Endothelial cell of umbilical vein (primary cell): ENCODE data around the gene IGSF3. TPM values are rescaled to one million over a fixed set of nuclear protein-coding genes. Genes with fewer than 3 reads are reported as not detected.

ENCODE experiments used
- BruUV-seq: library from RNA; stranded (reverse); fragments of 400-500 nt; replicated peaks from 2 replicates; lab custom pipeline; 2021; lab: Mats Ljungman, UMichigan
- CTCF ChIA-PET: fragments of 300-600, 350-600 bp; sonication (Branson Sonifier 250); formaldehyde crosslinking; loops from one replicate; lab custom pipeline; 2021; ENCODE audit warnings: antibody characterized with exemption, inconsistent platforms; lab: Charles Lee
- POLR2A ChIA-PET: fragments of 300-600, 350-600 bp; sonication (Branson Sonifier 250); formaldehyde crosslinking; loops from one replicate; lab custom pipeline; 2021; ENCODE audit warnings: antibody characterized with exemption, inconsistent platforms; lab: Charles Lee
- DNase-seq: peaks from one replicate; pipeline ENCODE4 v3.0.0-alpha.2; 2011; ENCODE audit warnings: low read depth, low spot score
- FAIRE-seq: peaks from 2 replicates; lab custom pipeline; 2011; peaks lifted over from hg19 to GRCh38; lab: Jason Lieb, UNC
- H2AFZ ChIP-seq: 2 replicates; pipeline ENCODE4 v1.6.0; 2012; ENCODE audit warnings: low read depth, low read length, control low read depth, inconsistent platforms
- H3K27ac ChIP-seq: 2 replicates; pipeline ENCODE4 v1.5.1; 2011; ENCODE audit warnings: low read depth, mild to moderate bottlenecking, control low read depth, low read length, moderate library complexity; ENCODE audit not compliant: insufficient read depth
- H3K27me3 ChIP-seq, 2 experiments: 2 replicates each; pipeline versions ENCODE4 v1.6.0 to v1.6.1; 2011; ENCODE audit warnings: low read length in 2 of 2, mixed read lengths in 1 of 2; ENCODE audit not compliant: control insufficient read depth in 2 of 2, insufficient read depth in 2 of 2
- H3K36me3 ChIP-seq, 2 experiments: 2 replicates in 1 of 2; 3 replicates in 1 of 2; pipeline ENCODE4 v1.5.1; 2011; ENCODE audit warnings: low read length in 2 of 2, mild to moderate bottlenecking in 1 of 2, moderate library complexity in 1 of 2; ENCODE audit not compliant: control insufficient read depth in 2 of 2, insufficient read depth in 2 of 2; ENCODE audit errors: extremely low read depth in 1 of 2
- H3K4me1 ChIP-seq: 3 replicates; pipeline ENCODE4 v1.5.1; 2011; ENCODE audit warnings: mild to moderate bottlenecking, low read length; ENCODE audit not compliant: control insufficient read depth, insufficient read depth; ENCODE audit errors: extremely low read depth
- H3K4me2 ChIP-seq: 2 replicates; pipeline ENCODE4 v1.6.1; 2011; ENCODE audit warnings: low read length, control low read depth, mixed read lengths; ENCODE audit not compliant: insufficient read depth
- H3K4me3 ChIP-seq, 3 experiments: fragments of 200-600 bp in 1 of 3; sonication (generic), shearing (Covaris generic) in 1 of 3; replicated peaks in 1 of 3; 2 replicates each; pipeline ENCODE4 v1.5.1; 2011 to 2016; ENCODE audit warnings: control low read depth in 3 of 3, low read length in 3 of 3, mild to moderate bottlenecking in 2 of 3, inconsistent platforms in 1 of 3, low read depth in 1 of 3, moderate library complexity in 1 of 3; ENCODE audit not compliant: insufficient read depth in 1 of 3
- H3K79me2 ChIP-seq: 2 replicates; pipeline ENCODE4 v1.6.0; 2012; ENCODE audit warnings: low read length, inconsistent platforms; ENCODE audit not compliant: control insufficient read depth, insufficient read depth
- H3K9ac ChIP-seq: replicated peaks from 2 replicates; pipeline ENCODE3; 2011; ENCODE audit warnings: low read length, control low read depth; ENCODE audit not compliant: insufficient read depth; ENCODE audit errors: extremely low read depth
- H3K9me1 ChIP-seq: replicated peaks from 3 replicates; pipeline ENCODE4 v1.6.0; 2011; ENCODE audit warnings: mild to moderate bottlenecking, low read length; ENCODE audit not compliant: control insufficient read depth, insufficient read depth; ENCODE audit errors: extremely low read depth
- H3K9me3 ChIP-seq: replicated peaks from 2 replicates; pipeline ENCODE4 v1.5.1; 2012; ENCODE audit warnings: low read length, inconsistent platforms; ENCODE audit not compliant: control insufficient read depth, insufficient read depth
- H4K20me1 ChIP-seq: replicated peaks from 2 replicates; pipeline ENCODE3; 2011; ENCODE audit warnings: mild to moderate bottlenecking, low read length; ENCODE audit not compliant: control insufficient read depth, insufficient read depth; ENCODE audit errors: extremely low read depth
- EZH2 ChIP-seq: IDR thresholded peaks from 2 replicates; pipeline ENCODE4 v1.6.1; 2012; ENCODE audit warnings: borderline replicate concordance, low read depth, mild to moderate bottlenecking, moderate library complexity, low read length, inconsistent platforms; ENCODE audit not compliant: severe bottlenecking
- FOS ChIP-seq: IDR thresholded peaks from 2 replicates; pipeline ENCODE4 v1.6.1; 2011; ENCODE audit warnings: mild to moderate bottlenecking, low read length, moderate library complexity, borderline replicate concordance; ENCODE audit not compliant: insufficient read depth
- GATA2 ChIP-seq: IDR thresholded peaks from 2 replicates; pipeline ENCODE4 v1.7.0; 2011; ENCODE audit warnings: low read depth, mild to moderate bottlenecking, moderate library complexity, mixed read lengths, low read length; ENCODE audit not compliant: insufficient read length, insufficient read depth
- JUN ChIP-seq: IDR thresholded peaks from 2 replicates; pipeline ENCODE4 v1.6.1; 2011; ENCODE audit warnings: borderline replicate concordance, low read depth; ENCODE audit not compliant: insufficient read length, insufficient read depth
- MAX ChIP-seq: IDR thresholded peaks from 2 replicates; pipeline ENCODE4 v1.6.1; 2011; ENCODE audit not compliant: insufficient read depth, insufficient read length
- MYC ChIP-seq: IDR thresholded peaks from one replicate; pipeline ENCODE4 v1.6.1; 2011; ENCODE audit warnings: mild to moderate bottlenecking, low read depth, low read length
- POLR2A ChIP-seq: IDR thresholded peaks from 2 replicates; pipeline ENCODE4 v1.6.1; 2012; ENCODE audit warnings: low read depth, mild to moderate bottlenecking, control low read depth, low read length
- POLR2AphosphoS5 ChIP-seq: IDR thresholded peaks from 2 replicates; pipeline ENCODE4 v1.6.1; 2012; ENCODE audit warnings: low read depth, mild to moderate bottlenecking, control low read depth, low read length, moderate library complexity; ENCODE audit not compliant: insufficient read depth
- dilution Hi-C: fragments of 300-500 bp; cut with MboI; formaldehyde crosslinking; loops from one replicate; pipeline ENCODE4 v1.15.0; 2019; ENCODE audit warnings: low sequenced_read_pairs; ENCODE audit not compliant: extremely low pct_ligation_motif_present
- intact Hi-C: fragments of 100-400 bp; cut with micrococcal nuclease; formaldehyde crosslinking; loops from one replicate; pipeline ENCODE4 v1.10.0; 2022
- polyA plus RNA-seq, 4 experiments: library from polyadenylated mRNA; depleted of rRNA in 3 of 4; stranded (reverse) in 3 of 4; unstranded in 1 of 4; fragments of >200 nt; gene quantifications; 2 replicates each; pipeline versions ENCODE4 v1.2.1 to v1.2.3, GENCODE V29; 2011 to 2012; ENCODE audit warnings: missing spikeins in 1 of 4
- total RNA-seq: library from RNA; stranded (reverse); gene quantifications from 2 replicates; pipeline ENCODE4 v1.2.3, GENCODE V29; 2021
- TF ChIP-seq, protein P1 (sequence below), 2 donors: IDR thresholded peaks; 1 replicate in 1 of 2; 2 replicates in 1 of 2; pipeline ENCODE4 v1.5.1; 2011; ENCODE audit warnings: low read length in 2 of 2, mild to moderate bottlenecking in 2 of 2, moderate library complexity in 2 of 2, control low read depth in 1 of 2, inconsistent platforms in 1 of 2, low read depth in 1 of 2; ENCODE audit not compliant: insufficient read depth in 1 of 2; ENCODE audit errors: extremely low read depth in 1 of 2

IGSF3 gene
- total and polyA plus RNA-seq, 2 donors (not counting 3 experiments of a cell fraction or from before 2014, with no cell fraction given), result 0.63 to 2.2 TPM

- Histone ChIP-seq H3K27me3 (peaks cover 4 to 9% of the 10 kb centered on the region in 2 experiments), H3K36me3 (no peaks in the 10 kb centered on the region), H3K9me3 (no peaks in the 10 kb centered on the region), H3K4me3 (no peak overlapping the region), H2AFZ (no peak overlapping the region), H3K4me2 (no peak overlapping the region), H3K27ac (no peak overlapping the region), H3K79me2 (no peaks in the 10 kb centered on the region), H3K9me1 (no peaks in the 10 kb centered on the region), H3K4me1 (no peaks in the 10 kb centered on the region), H4K20me1 (no peaks in the 10 kb centered on the region), H3K9ac (no peak overlapping the region)
- ChIA-PET CTCF (interaction anchor here (3.0 kb wide), 1 partner anchor 17 kb away, joined by 25 read pairs; no protein-coding TSS in a partner anchor), POLR2A (no interaction called here)
- no peak for TF ChIP-seq FOS
- TF ChIP-seq GATA2, result no peak
- no peak for TF ChIP-seq POLR2A
- TF ChIP-seq MYC, result no peak
- TF ChIP-seq POLR2AphosphoS5, result no peak
- no peak for TF ChIP-seq JUN
- TF ChIP-seq EZH2, result no peak
- TF ChIP-seq MAX, result no peak
- TF ChIP-seq, protein P1, sequence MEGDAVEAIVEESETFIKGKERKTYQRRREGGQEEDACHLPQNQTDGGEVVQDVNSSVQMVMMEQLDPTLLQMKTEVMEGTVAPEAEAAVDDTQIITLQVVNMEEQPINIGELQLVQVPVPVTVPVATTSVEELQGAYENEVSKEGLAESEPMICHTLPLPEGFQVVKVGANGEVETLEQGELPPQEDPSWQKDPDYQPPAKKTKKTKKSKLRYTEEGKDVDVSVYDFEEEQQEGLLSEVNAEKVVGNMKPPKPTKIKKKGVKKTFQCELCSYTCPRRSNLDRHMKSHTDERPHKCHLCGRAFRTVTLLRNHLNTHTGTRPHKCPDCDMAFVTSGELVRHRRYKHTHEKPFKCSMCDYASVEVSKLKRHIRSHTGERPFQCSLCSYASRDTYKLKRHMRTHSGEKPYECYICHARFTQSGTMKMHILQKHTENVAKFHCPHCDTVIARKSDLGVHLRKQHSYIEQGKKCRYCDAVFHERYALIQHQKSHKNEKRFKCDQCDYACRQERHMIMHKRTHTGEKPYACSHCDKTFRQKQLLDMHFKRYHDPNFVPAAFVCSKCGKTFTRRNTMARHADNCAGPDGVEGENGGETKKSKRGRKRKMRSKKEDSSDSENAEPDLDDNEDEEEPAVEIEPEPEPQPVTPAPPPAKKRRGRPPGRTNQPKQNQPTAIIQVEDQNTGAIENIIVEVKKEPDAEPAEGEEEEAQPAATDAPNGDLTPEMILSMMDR (IDR thresholded peaks at IDR 0.05; ENCODE audit: extremely low read depth in 1 of 2, insufficient read depth in 1 of 2, low read depth in 1 of 2, low read length in 2 of 2), result no peak
- BruUV-seq, result no TSS peak
- no peak for FAIRE-seq
- dilution Hi-C loops (no loop called here), intact Hi-C loops (loop anchor here (10.0 kb wide), 1 partner anchor 276 kb away; no protein-coding TSS in a partner anchor)
- no peak for DNase-seq
Observed at GRCh38 chr1:116578581-116578980, 89.0 kb downstream of the IGSF3 start.
